Naive thymus-derived CD4-positive, alpha-beta T cell (primary cell): ENCODE data around the gene LRRC15. TPM values are rescaled to one million over a fixed set of nuclear protein-coding genes. Genes with fewer than 3 reads are reported as not detected.

ENCODE experiments used
- ATAC-seq: fragments of 150-1000 bp; cut with Tn5 transposase; 2 replicates; pipeline ENCODE4 v1.10.0; 2021; ENCODE audit warnings: mild to moderate bottlenecking, moderate library complexity
- CTCF ChIA-PET: fragments of 350-600 bp; sonication (Branson Sonifier 250); formaldehyde crosslinking; loops from one replicate; lab custom pipeline; 2021; ENCODE audit warnings: antibody characterized with exemption; lab: Charles Lee
- POLR2A ChIA-PET: fragments of 350-600 bp; sonication (Branson Sonifier 250); formaldehyde crosslinking; loops from one replicate; lab custom pipeline; 2021; ENCODE audit warnings: antibody characterized with exemption, inconsistent platforms; lab: Charles Lee
- DNase-seq, 9 donors: peaks; one replicate each; pipeline versions ENCODE4 v3.0.0 to v3.0.0-alpha.2; 2020 to 2022; ENCODE audit warnings: mixed read lengths in 1 of 9
- H3K27ac ChIP-seq: one replicate; pipeline ENCODE4 v1.7.0; 2013; ENCODE audit warnings: mild to moderate bottlenecking, low read depth, low read length, moderate library complexity
- H3K27me3 ChIP-seq, 2 donors: one replicate each; pipeline ENCODE4 v1.7.0; 2013; ENCODE audit warnings: low read length in 2 of 2, mild to moderate bottlenecking in 2 of 2, moderate library complexity in 2 of 2; ENCODE audit not compliant: control insufficient read depth in 2 of 2, insufficient read depth in 2 of 2
- H3K36me3 ChIP-seq, 3 experiments: 1 replicate in 2 of 3; 2 replicates in 1 of 3; pipeline ENCODE4 v1.7.0; 2013; ENCODE audit warnings: low read length in 3 of 3, mild to moderate bottlenecking in 3 of 3, moderate library complexity in 1 of 3; ENCODE audit not compliant: insufficient read depth in 3 of 3, control insufficient read depth in 2 of 3
- H3K4me1 ChIP-seq, 2 donors: one replicate each; pipeline ENCODE4 v1.7.0; 2013; ENCODE audit warnings: low read length in 2 of 2, mild to moderate bottlenecking in 2 of 2, moderate library complexity in 1 of 2; ENCODE audit not compliant: control insufficient read depth in 2 of 2, insufficient read depth in 2 of 2
- H3K4me3 ChIP-seq: 2 replicates; pipeline ENCODE4 v1.7.0; 2013; ENCODE audit warnings: mild to moderate bottlenecking, low read length
- H3K9me3 ChIP-seq, 3 experiments: 1 replicate in 2 of 3; 2 replicates in 1 of 3; pipeline ENCODE4 v1.7.0; 2013; ENCODE audit warnings: low read length in 3 of 3; ENCODE audit not compliant: control insufficient read depth in 2 of 3
- H3K27ac Mint-ChIP-seq, 9 donors: one replicate each; pipeline ENCODE4 v1.8.0; 2020 to 2022; ENCODE audit warnings: mixed read lengths in 9 of 9, mild to moderate bottlenecking in 8 of 9, moderate library complexity in 5 of 9, inconsistent platforms in 2 of 9
- H3K27me3 Mint-ChIP-seq, 5 donors: one replicate each; pipeline ENCODE4 v1.8.0; 2021 to 2022; ENCODE audit warnings: mixed read lengths in 5 of 5, mild to moderate bottlenecking in 1 of 5
- H3K36me3 Mint-ChIP-seq, 5 donors: one replicate each; pipeline ENCODE4 v1.8.0; 2020 to 2022; ENCODE audit warnings: mixed read lengths in 5 of 5, mild to moderate bottlenecking in 3 of 5, inconsistent platforms in 1 of 5
- H3K4me1 Mint-ChIP-seq, 7 donors: one replicate each; pipeline ENCODE4 v1.8.0; 2020 to 2022; ENCODE audit warnings: mixed read lengths in 7 of 7, mild to moderate bottlenecking in 3 of 7, inconsistent platforms in 1 of 7
- H3K4me3 Mint-ChIP-seq, 10 donors: one replicate each; pipeline ENCODE4 v1.8.0; 2020 to 2022; ENCODE audit warnings: mild to moderate bottlenecking in 10 of 10, mixed read lengths in 10 of 10, moderate library complexity in 6 of 10, inconsistent platforms in 2 of 10
- H3K9me3 Mint-ChIP-seq, 11 donors: one replicate each; pipeline ENCODE4 v1.8.0; 2020 to 2022; ENCODE audit warnings: mixed read lengths in 11 of 11, mild to moderate bottlenecking in 4 of 11, inconsistent platforms in 1 of 11, moderate library complexity in 1 of 11
- intact Hi-C, 2 donors: fragments of 100-400 bp; cut with micrococcal nuclease; formaldehyde crosslinking; loops; one replicate each; pipeline ENCODE4 v1.15.1; 2023
- polyA plus RNA-seq, 2 donors: library from polyadenylated mRNA; unstranded; fragments of 300-500 nt; fragmentation: Illumina TruSeq; gene quantifications; one replicate each; pipeline ENCODE4 v1.2.3, GENCODE V29; 2021
- total RNA-seq, 6 experiments: library from RNA in 5 of 6; stranded (reverse) in 5 of 6; gene quantifications; 1 replicate in 5 of 6; 2 replicates in 1 of 6; pipeline ENCODE4 v1.2.3 and lab custom pipeline; 2021 to 2026

LRRC15 gene
- total and polyA plus RNA-seq, 7 experiments from 2014 or later: not detected

DNA sequence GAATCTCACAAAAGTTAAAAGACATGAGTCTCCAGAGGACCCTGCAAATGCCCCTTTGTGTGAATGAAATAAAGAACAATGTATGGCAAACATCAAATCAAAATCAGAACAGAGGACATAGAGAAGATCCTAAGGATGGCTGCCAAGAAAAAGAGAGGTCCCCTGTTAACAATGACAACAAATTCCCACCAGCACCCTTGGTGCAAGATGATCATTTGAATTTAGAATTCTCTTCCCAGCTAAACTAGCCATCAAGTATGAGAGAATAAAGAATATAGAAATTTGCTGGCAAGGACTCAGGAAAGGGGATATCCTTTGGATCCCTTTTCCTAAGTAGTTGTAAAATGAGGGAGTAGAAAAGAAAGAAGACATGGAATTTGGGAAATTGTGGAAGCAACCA is 21.3 kb upstream of the LRRC15 start:
- H3K4me3 Mint-ChIP-seq: no peak overlapping the region
- no peaks in the 10 kb centered on the region for H3K27me3 ChIP-seq
- peak overlapping the region in 1 of 9 donors; percentile 26 for H3K27ac Mint-ChIP-seq
- H3K36me3 Mint-ChIP-seq: peaks cover 1 to 30% (median 9%) of the 10 kb centered on the region in 5 donors
- POLR2A ChIA-PET: no interaction called here
- H3K27ac ChIP-seq: no peak overlapping the region
- CTCF ChIA-PET: no interaction called here
- H3K4me1 ChIP-seq: peaks cover 0 to 4% of the 10 kb centered on the region in 2 donors
- no peak for ATAC-seq
- H3K9me3 Mint-ChIP-seq: peaks cover 0 to 25% (median 9%) of the 10 kb centered on the region in 11 donors
- no peak for DNase-seq
- peaks cover 8 to 24% (median 18%) of the 10 kb centered on the region in 7 donors for H3K4me1 Mint-ChIP-seq
- H3K36me3 ChIP-seq: no peaks in the 10 kb centered on the region
- peaks cover 0 to 26% (median 0%) of the 10 kb centered on the region in 5 donors for H3K27me3 Mint-ChIP-seq
- H3K4me3 ChIP-seq: no peak overlapping the region
- peaks cover 0 to 5% (median 0%) of the 10 kb centered on the region in 3 experiments for H3K9me3 ChIP-seq
- intact Hi-C loops: loop anchor here in 1 of 2 donors (10.0 kb wide), 1 partner anchor 1144 kb away; no protein-coding TSS in a partner anchor

- peaks cover 0 to 10% (median 4%) of the 10 kb centered on the region in 7 donors for H3K4me1 Mint-ChIP-seq
- intact Hi-C loops: no loop called here
- H3K27me3 Mint-ChIP-seq: peaks cover 0 to 23% (median 0%) of the 10 kb centered on the region in 5 donors
- no peaks in the 10 kb centered on the region for H3K27me3 ChIP-seq
- H3K27ac Mint-ChIP-seq: peak overlapping the region in 3 of 9 donors; percentile 9 to 46 (median 14)
- peaks cover 1 to 25% (median 9%) of the 10 kb centered on the region in 5 donors for H3K36me3 Mint-ChIP-seq
- DNase-seq: no peak
- H3K4me3 ChIP-seq: no peak overlapping the region
- POLR2A ChIA-PET: interaction anchor here (1.5 kb wide), 1 partner anchor 9 kb away, joined by 5 read pairs; no protein-coding TSS in a partner anchor
- H3K27ac ChIP-seq: no peak overlapping the region
- no peak overlapping the region for H3K4me3 Mint-ChIP-seq
- CTCF ChIA-PET: no interaction called here
- no peaks in the 10 kb centered on the region for H3K4me1 ChIP-seq
- H3K9me3 Mint-ChIP-seq: peaks cover 0 to 25% (median 9%) of the 10 kb centered on the region in 11 donors
- no peaks in the 10 kb centered on the region for H3K36me3 ChIP-seq
- ATAC-seq: no peak
- H3K9me3 ChIP-seq: peaks cover 0 to 5% (median 0%) of the 10 kb centered on the region in 3 experiments
Measured at GRCh38 chr3:194389269-194389668, 19.7 kb upstream of the LRRC15 start.

GRCh38 chr3:194387926-194388418 is 18.4 kb upstream of the LRRC15 start:
- peaks cover 0 to 10% (median 0%) of the 10 kb centered on the region in 7 donors for H3K4me1 Mint-ChIP-seq
- no peak overlapping the region for H3K4me3 Mint-ChIP-seq
- no peak for ATAC-seq
- H3K9me3 Mint-ChIP-seq: peaks cover 0 to 25% (median 9%) of the 10 kb centered on the region in 11 donors
- ChIA-PET POLR2A (no interaction called here), CTCF (interaction anchor here (1.6 kb wide), 1 partner anchor 55 kb away, joined by 3 read pairs; no protein-coding TSS in a partner anchor)
- Histone ChIP-seq H3K4me1 (no peaks in the 10 kb centered on the region), H3K36me3 (no peaks in the 10 kb centered on the region), H3K27ac (no peak overlapping the region), H3K9me3 (peaks cover 0 to 5% (median 0%) of the 10 kb centered on the region in 3 experiments), H3K27me3 (no peaks in the 10 kb centered on the region), H3K4me3 (no peak overlapping the region)
- no peak for DNase-seq
- H3K27me3 Mint-ChIP-seq: peaks cover 0 to 26% (median 0%) of the 10 kb centered on the region in 5 donors
- intact Hi-C loops: no loop called here
- H3K36me3 Mint-ChIP-seq: peaks cover 1 to 24% (median 9%) of the 10 kb centered on the region in 5 donors
- no peak overlapping the region for H3K27ac Mint-ChIP-seq

DNA sequence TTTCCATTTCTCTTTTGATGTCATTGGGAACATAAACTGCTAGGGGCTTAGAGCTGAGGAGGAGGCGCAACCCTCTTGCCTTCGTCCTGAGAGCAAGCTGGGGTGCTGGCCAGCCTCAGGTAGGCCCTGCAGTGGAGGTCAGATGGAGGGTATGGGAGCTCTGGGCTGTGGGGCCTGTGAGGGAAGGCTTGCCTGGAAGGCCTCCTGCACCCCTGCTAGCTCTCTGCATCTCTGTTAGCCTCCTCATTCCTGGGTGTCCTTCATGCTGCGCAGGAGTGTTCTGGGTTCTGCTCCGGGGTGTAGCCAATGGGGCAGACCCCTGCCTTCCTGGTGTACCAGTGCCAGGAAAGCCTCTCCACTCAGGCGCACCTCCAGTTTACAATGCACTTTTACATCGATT is 17.7 kb upstream of the LRRC15 start:
- Histone ChIP-seq H3K27me3 (no peaks in the 10 kb centered on the region), H3K4me1 (no peaks in the 10 kb centered on the region), H3K9me3 (peaks cover 0 to 5% (median 0%) of the 10 kb centered on the region in 3 experiments), H3K27ac (no peak overlapping the region), H3K36me3 (no peaks in the 10 kb centered on the region), H3K4me3 (no peak overlapping the region)
- H3K9me3 Mint-ChIP-seq: peaks cover 0 to 22% (median 9%) of the 10 kb centered on the region in 11 donors
- intact Hi-C loops: no loop called here
- no peak overlapping the region for H3K27ac Mint-ChIP-seq
- H3K36me3 Mint-ChIP-seq: peaks cover 1 to 21% (median 9%) of the 10 kb centered on the region in 5 donors
- peaks cover 0 to 10% (median 0%) of the 10 kb centered on the region in 7 donors for H3K4me1 Mint-ChIP-seq
- H3K27me3 Mint-ChIP-seq: peaks cover 0 to 26% (median 0%) of the 10 kb centered on the region in 5 donors
- ATAC-seq (no peak), DNase-seq (no peak)
- no peak overlapping the region for H3K4me3 Mint-ChIP-seq
- CTCF ChIA-PET: interaction anchor here (1.3 to 1.6 kb wide), 2 partner anchors 10 to 54 kb away, joined by 3 read pairs; no protein-coding TSS in a partner anchor
- POLR2A ChIA-PET: no interaction called here

DNA sequence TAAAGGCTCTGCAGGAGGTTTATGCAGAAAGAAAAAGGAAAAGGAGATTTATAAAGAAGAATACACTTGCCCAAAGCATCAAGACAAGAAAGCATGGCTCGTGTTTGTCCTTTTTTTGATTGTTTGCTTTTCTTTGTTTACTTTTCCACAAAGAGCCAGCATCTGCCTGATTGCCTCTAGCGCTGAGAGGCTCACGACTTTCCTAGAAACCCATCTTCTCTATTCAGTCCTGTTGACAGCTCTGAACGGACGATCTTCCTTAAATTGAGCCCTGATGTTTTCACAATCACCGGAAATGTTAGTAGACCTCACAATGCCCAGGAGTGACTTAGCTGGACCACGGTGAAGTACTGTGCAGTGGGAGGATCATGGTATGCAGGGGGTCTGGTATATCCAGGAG is 17.1 kb upstream of the LRRC15 start:
- no peak overlapping the region for H3K27ac ChIP-seq
- peaks cover 0 to 5% (median 0%) of the 10 kb centered on the region in 3 experiments for H3K9me3 ChIP-seq
- no peak overlapping the region for H3K4me3 Mint-ChIP-seq
- no peaks in the 10 kb centered on the region for H3K4me1 ChIP-seq
- H3K36me3 Mint-ChIP-seq: peaks cover 1 to 21% (median 9%) of the 10 kb centered on the region in 5 donors
- CTCF ChIA-PET: interaction anchor here (1.3 to 1.6 kb wide), 2 partner anchors 11 to 53 kb away, joined by 3 read pairs; no protein-coding TSS in a partner anchor
- H3K4me1 Mint-ChIP-seq: peaks cover 0 to 10% (median 0%) of the 10 kb centered on the region in 7 donors
- no peaks in the 10 kb centered on the region for H3K36me3 ChIP-seq
- no peaks in the 10 kb centered on the region for H3K27me3 ChIP-seq
- intact Hi-C loops: no loop called here
- no peak overlapping the region for H3K4me3 ChIP-seq
- H3K9me3 Mint-ChIP-seq: peaks cover 0 to 22% (median 9%) of the 10 kb centered on the region in 11 donors
- POLR2A ChIA-PET: no interaction called here
- no peak overlapping the region for H3K27ac Mint-ChIP-seq
- DNase-seq (no peak), ATAC-seq (no peak)
- H3K27me3 Mint-ChIP-seq: peaks cover 0 to 26% (median 0%) of the 10 kb centered on the region in 5 donors

DNA sequence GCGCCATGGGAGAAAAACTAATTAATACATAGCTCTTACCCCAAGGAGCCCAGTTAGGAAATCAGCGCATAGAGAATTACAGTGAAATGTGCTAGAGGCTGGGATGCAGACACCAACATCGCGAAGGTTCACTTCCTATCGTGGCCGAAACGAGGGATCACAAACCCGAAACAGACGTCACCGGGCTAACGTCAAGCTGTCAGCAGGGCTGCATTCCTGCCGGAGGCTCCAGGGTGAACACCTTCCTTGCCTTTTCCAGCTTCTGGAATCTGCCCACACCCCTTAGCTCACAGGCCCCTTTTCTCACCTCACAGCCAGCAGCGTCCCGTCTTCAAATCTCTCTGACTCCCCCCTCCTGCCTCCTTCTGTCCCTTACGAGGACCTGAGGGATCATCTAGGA is 16.5 kb upstream of the LRRC15 start:
- Histone ChIP-seq H3K27me3 (no peaks in the 10 kb centered on the region), H3K4me3 (no peak overlapping the region), H3K36me3 (no peaks in the 10 kb centered on the region), H3K4me1 (no peaks in the 10 kb centered on the region), H3K9me3 (peaks cover 0 to 1% (median 0%) of the 10 kb centered on the region in 3 experiments), H3K27ac (no peak overlapping the region)
- Mint-ChIP-seq H3K27me3 (peaks cover 0 to 22% (median 0%) of the 10 kb centered on the region in 5 donors), H3K9me3 (peaks cover 0 to 17% (median 6%) of the 10 kb centered on the region in 11 donors), H3K27ac (no peak overlapping the region), H3K4me3 (no peak overlapping the region), H3K4me1 (peaks cover 0 to 10% (median 0%) of the 10 kb centered on the region in 7 donors), H3K36me3 (peaks cover 1 to 17% (median 9%) of the 10 kb centered on the region in 5 donors)
- intact Hi-C loops: no loop called here
- ATAC-seq (no peak), DNase-seq (no peak)
- ChIA-PET CTCF (interaction anchor here (1.3 kb wide), 1 partner anchor 11 kb away, joined by 3 read pairs; no protein-coding TSS in a partner anchor), POLR2A (no interaction called here)
